Measurements from ENCODE around the gene CD52. TPM values are rescaled to one million over a fixed set of nuclear protein-coding genes. Genes with fewer than 3 reads are reported as not detected.

Gene CD52
- total and polyA plus RNA-seq, 2 of the 13 experiments (the other 11 are each of a cell fraction or from before 2014, with no cell fraction given): 0.32 TPM; not detected in 1

GRCh38 chr1:26306290-26307229 lies 11.2 kb upstream of the CD52 start, which contains the start of gene UBXN11 (continued):
- TF ChIP-seq TFDP2 (CRISPR knock-in tag; IDR thresholded peaks at IDR 0.05) (peak; percentile 93), ZNF136 (CRISPR knock-in tag; IDR thresholded peaks at IDR 0.05; ENCODE audit: low read depth) (no peak), NFE2L2 (IDR thresholded peaks at IDR 0.05; ENCODE audit: low read length) (no peak), RBFOX2 (IDR thresholded peaks at IDR 0.05; ENCODE audit: low read depth, low read length) (peak; percentile 42; the same call in 1 of the 2 replicates), ZNF563 (CRISPR knock-in tag; IDR thresholded peaks at IDR 0.05) (no peak), ZNF484 (CRISPR knock-in tag; IDR thresholded peaks at IDR 0.05; ENCODE audit: borderline replicate concordance, low read depth) (no peak), RFXAP (CRISPR knock-in tag; IDR thresholded peaks at IDR 0.05; ENCODE audit: borderline replicate concordance) (peak; percentile 96), ZHX2 (IDR thresholded peaks at IDR 0.05; ENCODE audit: low read depth) (peak; percentile 60; the same call in 1 of the 2 replicates), ZHX2 (CRISPR knock-in tag; IDR thresholded peaks at IDR 0.05; ENCODE audit: borderline replicate concordance) (no peak), LCORL (IDR thresholded peaks at IDR 0.05) (no peak), LCORL (CRISPR knock-in tag; IDR thresholded peaks at IDR 0.05) (no peak), FOXA3 (CRISPR knock-in tag; IDR thresholded peaks at IDR 0.05) (peak; percentile 50; the same call in 1 of the 2 replicates), KDM5B (CRISPR knock-in tag; IDR thresholded peaks at IDR 0.05; ENCODE audit: borderline replicate concordance) (0 out of 2 replicates have a peak, but pooled peaks have one; percentile 29), ZNF331 (CRISPR knock-in tag; IDR thresholded peaks at IDR 0.05) (peak; percentile 11; the same call in 1 of the 2 replicates), TFE3 (CRISPR knock-in tag; IDR thresholded peaks at IDR 0.05) (0 out of 2 replicates have a peak, but pooled peaks have one; percentile 20), KAT8 (CRISPR knock-in tag; IDR thresholded peaks at IDR 0.05) (peak; percentile 51; the same call in 1 of the 2 replicates), ZNF414 (CRISPR knock-in tag; IDR thresholded peaks at IDR 0.05) (no peak), FOSL1 (CRISPR knock-in tag; IDR thresholded peaks at IDR 0.05; ENCODE audit: borderline replicate concordance) (no peak), ATM (IDR thresholded peaks at IDR 0.05; ENCODE audit: borderline replicate concordance) (no peak), ZNF776 (CRISPR knock-in tag; IDR thresholded peaks at IDR 0.05) (peak; percentile 56; the same call in 1 of the 2 replicates)

Data from HepG2 (cell line).